GM12878 (cell line): ENCODE data around the gene TDRD3.

Source experiments
- EGR1 ChIP-seq, 2 experiments: IDR thresholded peaks; 1 replicate in 1 of 2; 2 replicates in 1 of 2; pipeline ENCODE4 v1.6.1; 2011 to 2012; ENCODE audit warnings: low read depth in 2 of 2, low read length in 2 of 2, borderline replicate concordance in 1 of 2, mild to moderate bottlenecking in 1 of 2, moderate library complexity in 1 of 2
- FOXK2 ChIP-seq: fragments of 450-650 bp; IDR thresholded peaks from 2 replicates; pipeline ENCODE4 v1.6.1; 2017; ENCODE audit warnings: mild to moderate bottlenecking, moderate library complexity
- FOXM1 ChIP-seq: IDR thresholded peaks from 2 replicates; pipeline ENCODE4 v1.6.1; 2012; ENCODE audit warnings: low read depth, mild to moderate bottlenecking, inconsistent platforms, low read length, moderate library complexity
- NR2F1 ChIP-seq: fragments of 450-650 bp; conservative IDR thresholded peaks from 2 replicates; pipeline ENCODE4 v1.6.1; 2017; ENCODE audit warnings: mild to moderate bottlenecking
- RAD21 ChIP-seq: IDR thresholded peaks from 2 replicates; pipeline ENCODE4 v1.6.1; 2011; ENCODE audit warnings: mild to moderate bottlenecking, low read depth, low read length, moderate library complexity; ENCODE audit not compliant: insufficient read depth
- SKIL ChIP-seq: fragments of 450-650 bp; IDR thresholded peaks from 2 replicates; pipeline ENCODE4 v1.6.1; 2017; ENCODE audit warnings: mild to moderate bottlenecking, low read depth, inconsistent platforms; ENCODE audit not compliant: poor library complexity, severe bottlenecking
- TARDBP ChIP-seq: IDR thresholded peaks from 2 replicates; pipeline ENCODE4 v1.6.1; 2016; ENCODE audit warnings: borderline replicate concordance
- TF ChIP-seq, protein P1 (sequence below), 3 experiments: IDR thresholded peaks in 2 of 3; conservative IDR thresholded peaks in 1 of 3; 2 replicates each; pipeline ENCODE4 v1.5.1; 2011; ENCODE audit warnings: low read depth in 3 of 3, low read length in 3 of 3, mild to moderate bottlenecking in 3 of 3, control low read depth in 2 of 3, moderate library complexity in 2 of 3, inconsistent platforms in 1 of 3, mixed read lengths in 1 of 3; ENCODE audit not compliant: control insufficient read depth in 2 of 3, insufficient read depth in 1 of 3; ENCODE audit errors: extremely low read depth in 1 of 3

DNA sequence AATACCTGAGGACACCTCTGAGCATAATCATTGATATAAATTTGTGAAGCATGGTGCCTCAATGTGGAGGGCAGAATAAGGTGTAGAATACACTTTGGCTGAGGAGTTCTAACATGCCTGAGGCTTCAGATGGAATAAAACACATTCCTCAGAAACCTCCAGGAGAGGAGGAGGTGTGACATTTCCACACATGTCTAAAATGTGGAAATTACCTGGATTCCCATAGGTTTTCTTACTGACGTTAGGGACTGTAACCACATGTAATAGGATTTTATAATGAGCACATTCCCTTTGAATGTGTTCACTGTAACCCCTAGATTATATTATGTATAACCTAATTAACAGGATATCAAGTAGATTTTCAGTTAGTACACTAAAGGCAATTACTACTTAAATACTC, 226.1 kb downstream of the TDRD3 start:
- TF ChIP-seq RAD21 (no peak), FOXK2 (no peak), NR2F1 (no peak), FOXM1 (no peak), SKIL (no peak), EGR1 (IDR thresholded peaks at IDR 0.05; ENCODE audit: borderline replicate concordance in 1 of 2, low read depth in 2 of 2, low read length in 2 of 2) (no peak), TARDBP (no peak)
- TF ChIP-seq, protein P1, sequence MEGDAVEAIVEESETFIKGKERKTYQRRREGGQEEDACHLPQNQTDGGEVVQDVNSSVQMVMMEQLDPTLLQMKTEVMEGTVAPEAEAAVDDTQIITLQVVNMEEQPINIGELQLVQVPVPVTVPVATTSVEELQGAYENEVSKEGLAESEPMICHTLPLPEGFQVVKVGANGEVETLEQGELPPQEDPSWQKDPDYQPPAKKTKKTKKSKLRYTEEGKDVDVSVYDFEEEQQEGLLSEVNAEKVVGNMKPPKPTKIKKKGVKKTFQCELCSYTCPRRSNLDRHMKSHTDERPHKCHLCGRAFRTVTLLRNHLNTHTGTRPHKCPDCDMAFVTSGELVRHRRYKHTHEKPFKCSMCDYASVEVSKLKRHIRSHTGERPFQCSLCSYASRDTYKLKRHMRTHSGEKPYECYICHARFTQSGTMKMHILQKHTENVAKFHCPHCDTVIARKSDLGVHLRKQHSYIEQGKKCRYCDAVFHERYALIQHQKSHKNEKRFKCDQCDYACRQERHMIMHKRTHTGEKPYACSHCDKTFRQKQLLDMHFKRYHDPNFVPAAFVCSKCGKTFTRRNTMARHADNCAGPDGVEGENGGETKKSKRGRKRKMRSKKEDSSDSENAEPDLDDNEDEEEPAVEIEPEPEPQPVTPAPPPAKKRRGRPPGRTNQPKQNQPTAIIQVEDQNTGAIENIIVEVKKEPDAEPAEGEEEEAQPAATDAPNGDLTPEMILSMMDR (IDR thresholded peaks at IDR 0.05 in 2 of 3, conservative IDR thresholded peaks at IDR 0.05 in 1 of 3; ENCODE audit: control insufficient read depth in 2 of 3, extremely low read depth in 1 of 3, insufficient read depth in 1 of 3, low read depth in 3 of 3, low read length in 3 of 3), result no peak
